Right forelimb (tissue), 1 donor: ENCODE results near the gene ZMAT5.
A peak's percentile ranks its signal among the peaks of the same experiment; 100 is the strongest.

ENCODE experiments used
- DNase-seq: peaks from one replicate; pipeline ENCODE4 v3.0.0-alpha.2; 2018

The ZMAT5 gene

DNA sequence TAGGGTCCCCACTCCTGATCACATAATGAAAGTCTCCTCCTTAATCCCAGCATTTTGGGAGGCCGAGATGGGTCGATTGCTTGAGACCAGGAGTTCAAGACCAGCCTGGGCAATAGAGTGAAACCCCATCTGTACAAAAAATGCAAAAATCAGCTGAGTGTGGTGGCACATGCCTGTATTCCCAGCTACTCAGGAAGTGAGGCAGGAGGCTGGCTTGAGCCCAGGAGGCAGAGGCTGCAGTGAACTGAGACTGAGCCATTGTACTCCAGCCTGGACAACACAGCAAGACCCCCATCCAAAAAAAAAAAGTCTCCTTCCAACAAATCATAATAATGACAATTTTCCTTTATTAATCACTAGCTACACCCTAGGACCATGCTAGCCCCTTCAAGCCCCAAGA, 15.1 kb downstream of the ZMAT5 start:
- no peak for DNase-seq

DNA sequence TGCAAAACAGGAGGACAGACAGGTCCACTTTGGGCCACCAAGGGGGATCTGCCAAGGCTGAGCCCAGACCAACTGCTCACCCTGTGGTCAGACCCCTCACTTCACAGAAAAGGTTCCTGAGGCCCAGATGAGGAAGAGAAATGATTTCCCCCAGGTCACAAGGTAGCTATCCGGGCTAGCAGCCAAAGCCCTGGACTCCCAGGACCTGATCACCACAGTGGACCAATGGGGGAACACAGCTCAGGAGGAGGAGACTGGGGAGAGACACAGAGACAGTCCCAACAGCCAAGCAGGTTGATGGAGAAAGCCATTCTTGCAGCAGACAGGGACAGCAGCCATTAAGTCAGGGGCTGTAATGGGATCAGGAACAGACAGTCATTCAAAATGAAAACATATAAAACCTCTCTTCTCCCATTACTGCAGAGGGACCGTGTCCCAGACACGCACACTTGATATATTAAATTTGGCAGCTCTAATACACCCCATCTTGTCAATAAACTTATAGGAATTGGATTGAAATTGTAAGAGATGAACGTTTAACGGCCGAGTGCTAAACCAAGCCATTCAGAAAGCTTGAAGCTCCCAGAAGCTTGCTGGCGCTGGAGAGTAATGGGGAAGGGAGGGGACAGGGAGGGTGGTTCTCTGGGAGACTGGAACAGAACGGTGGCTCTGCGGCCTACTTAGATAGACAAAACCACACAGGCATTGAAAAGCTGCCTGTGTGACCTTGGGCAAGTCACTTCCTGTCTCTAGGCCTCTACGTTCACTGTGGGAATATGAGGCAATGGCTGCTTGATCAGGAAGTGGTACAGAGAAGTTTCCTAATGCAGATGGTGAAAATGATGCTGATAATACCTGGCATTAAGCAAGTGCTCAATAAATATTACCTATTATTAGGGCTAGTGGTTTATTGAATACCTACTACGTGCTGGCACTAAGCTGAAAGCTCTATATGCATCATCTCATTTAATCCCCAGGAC, 16.0 kb downstream of the ZMAT5 start:
- no peak for DNase-seq

DNA sequence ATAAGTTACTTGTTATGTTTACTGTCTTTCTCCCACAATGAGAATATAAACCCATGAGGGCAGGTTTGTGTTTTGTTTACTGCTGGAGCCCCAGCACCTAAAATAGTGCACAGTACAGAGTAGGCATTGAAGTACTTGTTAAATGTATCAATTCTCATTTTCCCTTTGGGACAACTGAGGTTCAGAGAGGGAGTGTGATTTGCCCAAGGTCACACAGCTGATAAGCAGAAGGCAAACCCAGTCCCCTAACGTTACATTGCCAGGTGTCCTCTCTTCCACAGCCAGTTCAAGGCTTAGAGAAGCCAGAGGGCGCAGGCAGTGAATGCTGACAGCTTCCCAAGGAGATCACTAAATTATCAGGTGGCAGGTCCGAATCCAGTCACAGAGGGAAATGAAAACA, 16.8 kb downstream of the ZMAT5 start:
- DNase-seq = no peak

DNA sequence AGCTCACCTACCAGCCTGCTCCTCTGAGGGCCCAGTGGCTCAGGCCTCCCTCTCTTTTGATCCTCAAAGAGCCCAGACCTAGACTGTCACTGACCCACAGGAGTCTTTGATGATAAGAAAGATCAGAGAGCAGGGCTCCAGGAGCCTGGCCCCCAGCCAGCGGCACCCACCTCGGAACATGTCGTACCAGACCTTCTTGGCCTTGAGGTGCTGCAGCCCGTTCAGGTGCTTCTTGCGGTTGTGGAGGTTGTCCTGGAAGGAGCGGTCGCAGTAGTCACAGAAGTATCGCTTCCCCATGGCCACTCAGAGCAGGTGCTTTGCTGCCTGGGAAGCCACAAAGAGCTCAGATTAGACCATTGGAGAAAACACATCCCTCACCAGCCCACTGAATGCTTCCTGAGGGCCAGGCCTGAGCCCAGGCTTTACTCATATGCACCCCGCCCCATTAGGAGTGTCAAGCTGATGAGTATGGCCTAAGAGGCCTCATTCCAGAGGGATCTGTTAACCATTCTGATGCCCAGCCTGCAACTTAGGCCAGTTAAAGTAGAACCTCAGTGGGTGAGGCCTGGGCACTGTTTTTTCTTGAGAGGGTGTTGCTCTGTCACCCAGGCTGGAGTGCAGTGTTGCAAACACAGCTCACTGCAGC, 18.4 kb downstream of the ZMAT5 start:
- DNase-seq = no peak

DNA sequence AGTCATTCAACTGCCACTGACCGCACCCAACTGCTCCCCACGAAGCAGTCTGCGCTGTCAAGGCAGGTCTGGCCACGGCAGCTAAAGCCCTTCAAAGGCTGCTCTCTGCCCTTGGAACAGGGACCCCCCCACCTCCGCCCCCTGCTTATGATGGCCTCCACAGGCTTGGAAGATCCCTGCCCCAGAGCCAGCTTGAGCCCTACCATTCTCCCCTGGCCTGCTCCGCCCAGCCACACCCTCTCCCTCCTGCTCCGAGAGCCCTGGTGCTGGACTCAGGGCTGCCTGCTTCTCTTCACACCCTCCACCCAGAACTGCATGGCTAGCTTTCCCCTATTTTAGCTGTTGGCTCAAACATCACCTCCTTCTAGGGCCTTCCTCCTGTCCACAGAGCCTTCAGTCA, 19.0 kb downstream of the ZMAT5 start:
- DNase-seq = no peak

DNA sequence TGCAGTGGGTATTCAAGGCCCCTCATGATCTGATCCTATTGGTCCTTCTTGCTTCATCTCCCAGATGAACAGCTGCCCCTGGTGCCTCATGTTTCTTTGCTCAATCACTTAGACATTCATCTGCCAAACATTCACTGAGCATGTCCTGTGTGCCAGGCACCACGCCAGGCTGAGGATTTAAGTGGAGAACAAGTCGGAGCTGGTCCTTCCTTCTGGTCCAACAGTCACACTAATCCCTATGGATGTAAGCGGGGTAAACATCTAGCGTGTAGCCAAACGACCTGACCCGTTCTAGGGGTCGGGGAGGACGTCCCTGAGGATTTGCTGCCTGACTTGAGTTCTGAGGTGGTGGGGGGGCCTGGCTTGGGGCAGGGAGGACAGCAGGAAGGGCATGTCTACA, 21.9 kb downstream of the ZMAT5 start:
- no peak for DNase-seq

DNA sequence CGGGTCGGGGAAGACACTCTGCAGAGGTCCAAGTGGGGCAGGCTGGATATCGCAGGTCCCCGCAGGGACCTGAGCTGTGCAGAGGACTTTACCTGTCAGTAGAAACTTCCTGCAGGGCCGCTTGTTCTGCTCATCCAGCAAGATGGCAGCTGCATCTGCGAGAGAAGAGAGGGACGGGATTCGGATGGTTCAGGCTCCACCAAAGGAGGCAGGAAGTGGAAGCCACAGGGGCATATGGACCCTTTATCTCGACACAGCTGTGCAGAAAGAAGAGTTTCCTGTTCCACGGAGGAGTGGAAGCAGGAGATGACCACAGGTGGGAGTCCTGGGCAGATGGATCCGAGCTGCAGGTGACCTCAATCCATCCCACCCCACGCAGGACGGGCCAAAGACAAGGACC, 24.5 kb downstream of the ZMAT5 start:
- DNase-seq = no peak

DNA sequence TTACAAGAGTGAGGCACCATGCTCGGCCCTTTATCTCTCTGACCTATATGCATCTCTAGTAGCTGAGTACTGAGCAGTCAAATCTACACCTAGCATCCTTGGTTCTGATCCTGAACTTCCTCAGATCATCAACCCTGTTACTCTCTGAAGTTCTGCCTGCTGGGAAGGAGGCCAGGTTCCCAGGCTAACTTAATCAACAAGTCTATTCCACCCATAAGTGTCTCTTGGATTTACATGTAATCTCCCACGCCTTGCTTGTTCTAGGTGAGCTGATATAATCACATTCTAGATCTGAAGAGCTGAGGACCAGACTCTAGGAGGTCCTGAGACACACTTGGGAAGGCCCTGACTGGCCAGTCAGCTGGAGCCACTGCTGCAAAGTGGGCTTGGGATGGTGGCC, 24.9 kb downstream of the ZMAT5 start:
- no peak for DNase-seq

DNA sequence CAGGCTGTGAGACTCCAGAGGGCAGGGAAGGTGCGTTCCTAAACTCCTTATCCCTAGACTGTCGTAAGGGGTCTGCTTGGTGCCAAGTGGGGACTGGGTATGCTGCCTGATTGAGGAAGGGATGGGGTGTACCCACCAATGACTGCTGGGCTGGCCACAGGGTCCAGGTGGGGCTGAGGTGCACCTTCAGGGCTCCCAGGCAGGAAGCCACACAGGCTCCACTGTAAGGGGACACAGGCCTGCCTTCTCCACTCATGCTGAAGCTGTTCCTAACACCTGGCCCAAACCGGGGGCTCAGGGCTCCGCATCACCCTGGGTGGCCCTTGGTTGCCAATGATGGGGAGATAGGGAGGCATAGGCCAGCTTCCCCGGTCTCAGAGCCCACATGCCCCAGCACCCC, 26.6 kb downstream of the ZMAT5 start:
- DNase-seq = no peak

DNA sequence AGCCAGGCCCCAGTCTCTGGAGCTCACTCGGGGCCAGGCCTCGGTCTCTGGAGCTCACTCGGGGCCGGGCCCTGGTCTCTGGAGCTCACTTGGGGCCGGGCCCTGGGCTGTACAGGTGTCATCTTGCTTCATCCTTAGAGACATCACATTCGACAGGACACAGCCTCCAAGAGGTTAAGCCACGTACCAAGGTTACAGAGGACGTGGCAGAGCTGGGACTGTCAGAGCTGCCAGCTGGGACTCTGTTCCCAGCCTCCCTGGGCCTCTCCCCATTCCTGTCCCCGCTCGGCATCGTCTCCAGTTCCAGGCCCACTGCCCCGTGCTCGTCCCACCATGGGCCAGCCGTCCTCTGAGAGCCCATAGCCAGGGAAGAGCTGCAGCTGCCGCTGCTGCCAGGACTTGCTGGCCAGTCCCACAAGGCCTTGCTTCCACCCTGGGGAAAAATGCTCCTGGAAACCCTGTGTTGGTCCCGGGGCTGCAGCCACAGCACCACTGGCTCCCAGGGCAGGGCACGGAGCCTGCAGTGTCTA, 27.4 kb downstream of the ZMAT5 start:
- DNase-seq = no peak

DNA sequence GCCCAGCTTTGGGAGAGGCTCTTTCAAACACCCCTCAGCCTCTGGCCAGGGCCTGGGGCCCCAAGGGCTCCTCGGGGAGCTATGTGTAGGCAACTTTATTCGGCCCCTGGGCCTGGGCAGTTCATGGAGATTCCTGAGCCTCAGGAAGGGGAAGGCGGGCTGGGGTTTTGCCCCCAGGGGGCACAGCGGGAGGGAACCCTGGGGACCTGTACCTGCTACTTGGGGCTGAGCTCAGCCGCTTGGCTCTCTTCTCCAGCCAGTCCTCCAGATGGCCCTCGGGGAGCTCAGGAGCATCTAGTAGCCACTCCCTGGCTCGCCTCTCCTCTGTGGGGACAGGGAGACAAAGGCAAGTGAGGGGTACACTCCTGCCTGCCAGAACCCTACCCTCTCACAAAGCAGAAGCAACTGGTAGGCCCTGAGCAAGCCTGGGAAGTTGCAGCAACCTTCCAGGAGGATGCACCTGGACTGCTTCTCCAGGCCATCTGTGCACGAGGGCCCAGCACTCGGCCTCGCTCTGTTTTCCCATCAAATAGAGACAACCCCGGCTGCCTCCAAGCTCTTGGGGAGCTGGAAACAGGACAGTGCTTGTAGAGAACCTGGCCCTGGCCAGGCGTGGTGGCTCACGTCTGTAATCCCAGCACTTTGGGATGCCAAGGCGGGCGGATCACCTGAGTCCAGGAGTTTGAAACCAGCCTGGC, 28.5 kb downstream of the ZMAT5 start:
- no peak for DNase-seq

DNA sequence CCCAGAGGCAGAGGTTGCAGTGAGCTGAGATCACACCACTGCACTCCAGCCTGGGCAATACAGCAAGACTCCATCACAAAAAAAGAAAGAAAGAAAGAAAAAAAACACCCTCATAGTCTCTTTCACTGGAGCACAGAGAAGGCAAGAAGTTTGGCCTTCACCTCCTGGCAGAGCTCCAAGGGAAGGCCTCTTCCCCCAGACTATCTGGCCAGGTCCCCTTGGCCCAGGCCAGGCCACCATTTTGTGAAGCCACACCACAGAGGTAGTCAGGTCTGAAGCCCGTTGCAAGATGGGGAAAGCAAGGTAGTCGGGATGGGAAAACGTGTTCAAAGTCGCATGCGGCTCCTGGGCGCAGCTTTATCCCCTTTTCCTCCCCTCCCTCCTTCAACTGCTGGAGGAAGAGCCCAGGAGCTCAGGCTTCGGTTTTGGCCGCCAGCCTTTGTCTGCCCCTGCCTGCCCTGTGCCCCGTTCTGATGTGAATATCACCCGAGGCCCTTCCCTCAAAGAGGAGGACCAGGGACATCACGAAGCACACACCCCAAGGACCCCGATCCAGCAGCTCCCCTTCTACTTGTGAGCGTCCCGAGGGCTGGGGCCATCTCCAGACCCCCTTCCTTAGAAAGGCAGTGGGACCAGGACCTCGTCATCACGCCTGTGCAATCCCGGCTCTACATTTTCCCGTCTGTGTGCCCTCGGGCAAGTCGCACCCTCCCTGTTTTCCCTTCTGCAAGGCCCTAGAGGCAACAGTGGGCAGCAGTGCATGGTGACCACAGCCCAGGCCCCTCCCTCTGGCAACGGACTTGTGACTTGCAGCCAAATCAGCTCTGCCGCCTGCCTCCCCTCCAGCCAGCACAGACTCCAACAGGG, 29.3 kb downstream of the ZMAT5 start:
- peak; percentile 67 for DNase-seq

DNA sequence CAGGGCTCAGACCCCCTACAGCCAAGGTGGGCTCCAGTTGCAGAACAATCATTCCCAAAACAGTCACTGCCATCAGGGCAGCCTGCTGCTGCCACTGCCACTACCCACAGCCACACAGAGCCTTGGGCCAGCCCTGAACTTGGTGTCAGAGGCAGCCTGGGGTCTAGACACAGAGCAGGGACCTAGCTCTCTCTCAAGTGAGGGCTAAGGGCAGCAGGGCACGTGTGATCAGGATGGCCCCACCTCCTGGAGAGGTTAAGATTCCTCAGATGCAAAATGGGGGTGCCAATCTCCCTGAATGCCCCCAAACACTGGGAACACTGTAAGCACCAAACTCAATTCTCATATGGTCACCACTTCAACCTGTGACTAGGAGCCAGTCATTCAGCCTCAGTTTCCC, 31.4 kb downstream of the ZMAT5 start:
- DNase-seq = no peak

DNA sequence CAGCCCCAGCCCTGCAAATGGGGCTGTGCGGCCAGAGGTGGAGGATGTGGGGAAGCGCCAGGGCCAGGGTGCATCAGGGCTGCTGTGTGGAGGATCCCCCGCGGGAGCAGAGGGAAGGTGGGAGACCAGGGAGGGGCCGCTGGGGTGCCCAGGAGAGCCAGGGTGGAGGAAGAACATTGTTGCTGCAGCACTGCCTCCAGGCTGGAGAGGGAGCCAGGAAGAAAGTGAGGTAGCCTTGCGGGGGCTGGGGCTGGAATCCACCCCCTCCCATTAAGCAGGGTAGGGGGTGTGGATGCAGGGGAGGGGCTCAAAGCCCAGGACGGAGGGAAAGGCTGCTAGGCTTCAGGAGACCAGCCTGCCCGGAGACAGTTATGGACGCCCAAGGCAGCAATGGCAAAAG, 32.0 kb downstream of the ZMAT5 start:
- no peak for DNase-seq

DNA sequence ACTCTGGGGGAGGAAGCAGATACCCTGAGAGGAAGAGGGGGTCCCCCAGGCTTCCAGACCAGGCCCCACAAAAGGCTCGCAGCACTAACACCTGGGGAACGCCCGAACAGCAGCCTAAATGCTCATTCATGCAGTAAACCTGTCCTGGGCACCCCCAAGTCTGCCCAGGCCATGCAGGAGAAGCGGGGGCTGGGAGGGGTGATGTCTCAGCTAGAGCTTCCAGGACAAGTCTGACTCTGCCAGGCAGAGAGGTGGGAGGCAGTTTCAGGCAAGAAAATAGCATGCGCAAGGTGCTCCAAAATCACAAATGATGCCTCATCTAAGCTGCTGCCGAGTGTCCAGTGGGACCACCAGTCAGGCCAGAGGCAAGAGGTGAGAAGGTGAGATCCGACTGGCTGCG, 32.4 kb downstream of the ZMAT5 start:
- DNase-seq = no peak

DNA sequence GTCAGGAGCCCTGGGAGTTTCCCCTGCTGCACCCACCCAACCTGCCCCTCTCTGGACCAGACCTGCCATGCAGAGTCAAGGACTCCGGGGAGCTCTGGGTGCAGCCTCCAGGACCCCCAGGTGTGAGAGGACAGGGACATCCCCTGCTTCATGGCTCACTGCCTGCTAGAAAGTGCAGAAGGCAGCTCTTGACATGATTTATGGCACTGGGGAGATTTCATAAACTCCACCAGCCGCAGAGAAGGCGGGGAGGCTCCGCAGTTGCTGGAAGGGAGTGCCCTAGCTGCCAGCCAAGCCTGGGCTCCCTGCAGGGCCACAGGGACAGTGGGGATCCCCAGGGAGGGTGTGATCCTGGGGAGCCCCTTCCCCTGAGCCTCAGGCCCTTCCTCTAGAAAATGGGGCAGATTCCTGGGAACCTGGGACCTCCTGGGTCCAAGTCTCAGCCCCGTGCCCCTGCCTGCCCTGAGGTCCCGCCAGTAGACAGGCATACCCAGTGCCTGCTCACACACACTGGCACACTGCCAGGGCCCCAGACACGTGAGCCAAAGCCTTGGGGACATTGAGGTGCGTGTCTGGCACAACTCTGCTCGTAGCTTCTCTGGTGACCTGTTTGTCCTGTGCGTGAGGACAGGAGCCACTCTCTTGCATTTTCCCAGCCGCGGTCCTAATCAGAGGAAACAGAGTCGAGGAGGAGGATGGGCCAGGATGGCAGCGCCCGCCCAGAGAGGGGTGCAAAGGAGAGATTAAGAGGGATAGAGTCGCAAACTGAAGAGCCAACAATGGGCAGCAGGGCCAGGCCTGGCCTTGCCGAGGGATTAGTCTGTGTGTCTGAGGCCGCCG, 33.2 kb downstream of the ZMAT5 start:
- DNase-seq = no peak

DNA sequence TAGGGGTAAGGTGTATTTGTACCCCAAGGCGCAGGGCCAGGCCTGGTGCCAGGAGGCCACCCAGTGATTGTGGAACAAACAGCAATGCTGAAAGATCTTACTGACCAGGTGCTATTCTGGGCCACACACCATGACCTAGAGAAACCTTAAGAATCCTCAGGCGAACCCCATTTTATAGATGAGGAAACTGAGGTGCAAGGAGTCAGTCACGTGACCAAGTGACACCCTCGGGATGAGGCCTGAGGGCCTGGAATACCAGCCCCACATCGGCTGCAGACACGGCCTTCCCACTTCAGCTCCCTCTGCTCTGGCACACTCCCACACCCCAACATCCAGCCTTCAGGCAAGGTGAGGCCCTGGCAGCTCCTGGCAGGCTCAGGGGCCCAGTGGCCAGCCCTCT, 33.9 kb downstream of the ZMAT5 start:
- no peak for DNase-seq

DNA sequence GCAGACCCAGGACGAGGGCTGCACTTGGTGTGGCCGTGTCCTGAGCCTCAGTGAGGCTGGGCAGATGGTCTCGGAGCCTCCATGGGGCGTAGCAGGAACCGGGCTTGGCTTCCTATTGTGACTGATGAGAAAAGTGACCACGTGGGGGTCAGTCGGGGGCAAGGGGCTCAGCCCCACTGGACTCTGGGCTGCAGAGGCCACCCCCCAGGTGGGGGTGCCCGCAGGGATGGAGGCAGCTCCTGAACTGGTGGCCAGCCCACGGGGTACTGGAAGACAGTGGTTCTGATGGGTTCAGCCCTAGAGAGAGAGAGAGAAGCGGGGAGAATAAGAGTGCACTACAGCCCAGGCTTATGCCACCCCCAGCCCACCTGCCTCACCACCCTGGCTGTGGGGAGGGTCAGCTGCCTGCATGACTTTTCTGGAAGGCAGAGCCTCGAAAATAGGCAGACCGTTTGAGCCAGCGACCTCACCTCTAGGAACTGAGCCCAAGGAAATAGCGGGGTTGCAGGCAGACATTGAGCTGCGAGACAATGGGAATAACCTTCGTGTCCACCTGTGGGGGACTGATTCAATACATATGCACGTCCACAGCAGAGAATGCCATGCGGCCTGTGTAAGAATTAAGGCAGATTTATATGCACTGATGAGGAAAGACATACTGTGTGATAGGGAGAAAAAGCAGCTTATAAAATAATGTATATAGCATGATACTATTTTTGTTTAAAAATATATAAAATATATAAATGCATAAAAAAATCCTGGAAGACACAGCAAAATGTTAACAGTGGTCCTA, 35.6 kb downstream of the ZMAT5 start:
- no peak for DNase-seq

DNA sequence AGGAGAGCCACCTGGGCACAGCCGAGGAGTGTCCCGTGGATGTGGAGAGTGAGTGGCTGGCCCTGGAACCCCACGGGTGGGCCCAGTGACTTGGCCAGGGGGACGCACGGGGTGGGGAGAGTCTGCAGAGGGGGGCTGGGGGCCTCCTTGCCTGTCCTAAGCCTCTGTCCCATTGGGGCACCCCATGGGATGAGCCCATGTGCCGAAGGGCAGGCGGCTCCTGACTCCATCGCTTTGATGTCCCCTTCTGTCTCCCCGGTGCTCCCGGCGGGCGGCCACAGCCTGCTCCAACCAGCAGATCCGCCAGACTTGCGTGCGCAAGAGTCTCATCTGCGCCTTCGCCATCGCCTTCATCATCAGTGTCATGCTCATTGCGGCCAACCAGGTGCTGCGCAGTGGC, 37.6 kb downstream of the ZMAT5 start:
- DNase-seq = no peak

DNA sequence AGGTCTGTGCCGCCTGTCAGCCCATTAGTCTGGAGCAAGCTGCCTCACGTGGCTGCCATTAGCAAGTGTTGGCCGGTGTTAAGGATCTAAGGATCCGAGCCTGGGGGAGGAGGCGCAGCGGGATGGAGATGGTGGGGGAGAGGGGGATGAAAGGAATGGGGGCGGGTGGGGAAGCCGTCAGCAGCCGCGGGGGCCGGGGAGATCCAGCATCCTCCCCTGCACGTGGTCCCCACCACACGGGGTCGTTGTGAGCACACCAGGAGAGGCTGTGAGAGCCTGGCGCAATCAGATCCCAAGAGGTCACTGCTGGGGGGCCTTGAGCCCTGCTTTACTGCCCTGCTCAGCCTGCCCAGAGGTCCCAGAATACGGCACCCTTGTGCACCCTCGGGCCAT, 39.7 kb downstream of the ZMAT5 start:
- no peak for DNase-seq
